GM10266 (cell line): ENCODE data around the gene SH3D19.
"Not testable (repeated sequence)": the region's sequence is repeated elsewhere in the genome, so short reads cannot be mapped to it uniquely, and the experiment has no call there.

Experiments
- DNase-seq: peaks from one replicate; pipeline ENCODE4 v3.0.0; 2012; ENCODE audit errors: extremely low spot score
- TF ChIP-seq, protein P1 (sequence below): IDR thresholded peaks from 2 replicates; pipeline ENCODE4 v1.5.1; 2012; ENCODE audit warnings: mild to moderate bottlenecking, low read depth; ENCODE audit not compliant: control insufficient read depth, insufficient read depth; ENCODE audit errors: missing control alignments

The SH3D19 gene

DNA sequence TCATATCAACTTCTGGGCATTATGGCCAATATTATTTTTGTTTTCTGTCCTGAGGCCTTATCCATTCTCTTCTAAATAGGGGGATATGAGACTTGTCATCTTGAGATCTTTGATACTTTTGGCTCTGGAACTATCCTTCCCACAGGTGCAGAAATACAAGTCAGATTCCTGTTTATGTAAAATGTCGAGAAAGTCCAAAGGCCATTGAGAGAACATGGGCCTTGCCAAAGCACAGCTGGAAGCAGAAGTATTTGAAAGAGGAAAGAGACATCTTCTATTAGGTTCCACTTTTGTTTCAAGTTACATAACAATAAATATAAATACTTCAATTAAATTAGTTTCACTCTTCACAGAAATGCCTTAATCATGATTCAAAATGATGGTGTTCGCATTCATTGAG lies 69.3 kb downstream of the SH3D19 start:
- DNase-seq: no peak
- TF ChIP-seq, protein P1, sequence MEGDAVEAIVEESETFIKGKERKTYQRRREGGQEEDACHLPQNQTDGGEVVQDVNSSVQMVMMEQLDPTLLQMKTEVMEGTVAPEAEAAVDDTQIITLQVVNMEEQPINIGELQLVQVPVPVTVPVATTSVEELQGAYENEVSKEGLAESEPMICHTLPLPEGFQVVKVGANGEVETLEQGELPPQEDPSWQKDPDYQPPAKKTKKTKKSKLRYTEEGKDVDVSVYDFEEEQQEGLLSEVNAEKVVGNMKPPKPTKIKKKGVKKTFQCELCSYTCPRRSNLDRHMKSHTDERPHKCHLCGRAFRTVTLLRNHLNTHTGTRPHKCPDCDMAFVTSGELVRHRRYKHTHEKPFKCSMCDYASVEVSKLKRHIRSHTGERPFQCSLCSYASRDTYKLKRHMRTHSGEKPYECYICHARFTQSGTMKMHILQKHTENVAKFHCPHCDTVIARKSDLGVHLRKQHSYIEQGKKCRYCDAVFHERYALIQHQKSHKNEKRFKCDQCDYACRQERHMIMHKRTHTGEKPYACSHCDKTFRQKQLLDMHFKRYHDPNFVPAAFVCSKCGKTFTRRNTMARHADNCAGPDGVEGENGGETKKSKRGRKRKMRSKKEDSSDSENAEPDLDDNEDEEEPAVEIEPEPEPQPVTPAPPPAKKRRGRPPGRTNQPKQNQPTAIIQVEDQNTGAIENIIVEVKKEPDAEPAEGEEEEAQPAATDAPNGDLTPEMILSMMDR: no peak

DNA sequence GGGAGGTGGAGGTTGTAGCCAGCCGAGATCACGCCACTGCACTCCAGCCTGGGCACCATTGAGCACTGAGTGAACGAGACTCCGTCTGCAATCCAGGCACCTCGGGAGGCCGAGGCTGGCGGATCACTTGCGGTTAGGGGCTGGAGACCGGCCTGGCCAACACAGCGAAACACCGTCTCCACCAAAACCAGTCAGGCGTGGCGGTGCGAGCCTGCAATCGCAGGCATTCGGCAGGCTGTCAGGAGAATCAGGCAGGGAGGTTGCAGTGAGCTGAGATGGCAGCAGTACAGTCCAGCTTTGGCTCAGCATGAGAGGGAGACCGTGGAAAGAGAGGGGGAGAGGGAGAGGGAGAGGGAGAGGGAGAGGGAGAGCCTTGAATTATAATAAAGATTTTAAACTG lies 69.7 kb downstream of the SH3D19 start:
- DNase-seq: not testable (repeated sequence)

DNA sequence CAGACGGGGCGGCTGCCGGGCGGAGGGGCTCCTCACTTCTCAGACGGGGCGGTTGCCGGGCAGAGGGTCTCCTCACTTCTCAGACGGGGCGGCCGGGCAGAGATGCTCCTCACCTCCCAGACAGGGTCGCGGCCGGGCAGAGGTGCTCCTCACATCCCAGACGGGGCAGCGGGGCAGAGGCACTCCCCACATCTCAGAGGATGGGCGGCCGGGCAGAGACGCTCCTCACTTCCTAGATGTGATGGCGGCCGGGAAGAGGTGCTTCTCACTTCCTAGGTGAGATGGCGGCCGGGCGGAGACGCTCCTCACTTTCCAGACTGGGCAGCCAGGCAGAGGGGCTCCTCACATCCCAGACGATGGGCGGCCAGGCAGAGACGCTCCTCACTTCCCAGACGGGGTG lies 70.2 kb downstream of the SH3D19 start:
- DNase-seq: not testable (repeated sequence)

DNA sequence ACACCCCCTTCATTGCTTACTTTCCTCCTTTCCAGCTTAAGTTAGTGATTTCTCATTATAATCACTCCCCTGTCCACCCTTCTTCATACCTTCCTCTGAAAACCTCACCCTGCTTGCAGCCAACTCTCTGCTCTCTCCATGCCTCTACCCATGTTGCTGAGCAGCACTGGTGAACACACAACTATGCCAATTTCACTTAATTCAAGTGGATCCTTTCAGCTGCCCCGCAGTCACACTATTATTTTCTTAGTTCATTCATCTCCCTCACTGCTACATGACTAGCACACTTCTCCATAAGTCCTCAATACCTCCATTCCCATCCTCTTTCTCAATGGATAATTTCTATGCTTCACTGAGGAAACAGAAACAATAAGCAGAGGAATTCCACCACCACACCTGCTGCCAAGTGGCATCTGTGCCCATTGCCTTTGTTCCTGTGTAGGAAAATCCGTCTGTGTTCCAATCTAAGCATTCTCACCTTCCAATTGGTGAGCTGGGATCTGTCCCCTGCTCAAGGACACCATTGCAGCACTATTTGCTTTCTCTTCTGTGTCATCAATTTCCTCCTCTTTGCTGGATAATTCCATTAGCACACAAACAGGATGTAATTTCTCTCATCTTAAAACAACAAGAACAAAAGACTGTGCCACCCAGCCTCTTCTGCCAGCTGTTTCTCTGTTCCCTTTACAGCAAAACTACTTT lies 73.7 kb downstream of the SH3D19 start:
- TF ChIP-seq, protein P1: no peak

DNA sequence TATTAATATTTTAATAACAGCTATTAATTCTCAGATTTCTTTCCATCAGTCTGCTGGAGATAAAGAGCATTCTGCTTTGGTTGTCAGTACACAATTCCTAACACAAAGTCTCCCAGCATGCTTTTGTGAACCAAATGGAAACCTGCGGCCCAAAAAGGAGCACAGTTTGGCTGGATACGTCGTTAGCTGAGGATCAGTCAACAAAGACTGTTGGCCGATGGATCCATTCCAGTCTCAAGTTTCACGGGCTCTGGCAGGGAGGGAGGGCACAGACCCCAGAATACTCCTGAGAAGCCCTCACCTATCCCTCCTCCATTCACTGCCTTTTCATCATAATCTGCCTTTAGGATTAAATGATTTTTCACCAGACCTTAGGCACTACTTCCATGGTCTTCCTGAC lies 74.7 kb downstream of the SH3D19 start:
- TF ChIP-seq, protein P1: no peak
- DNase-seq: no peak

More for the DNA sequence above, 73.7 kb downstream of the SH3D19 start:
- DNase-seq: no peak

DNA sequence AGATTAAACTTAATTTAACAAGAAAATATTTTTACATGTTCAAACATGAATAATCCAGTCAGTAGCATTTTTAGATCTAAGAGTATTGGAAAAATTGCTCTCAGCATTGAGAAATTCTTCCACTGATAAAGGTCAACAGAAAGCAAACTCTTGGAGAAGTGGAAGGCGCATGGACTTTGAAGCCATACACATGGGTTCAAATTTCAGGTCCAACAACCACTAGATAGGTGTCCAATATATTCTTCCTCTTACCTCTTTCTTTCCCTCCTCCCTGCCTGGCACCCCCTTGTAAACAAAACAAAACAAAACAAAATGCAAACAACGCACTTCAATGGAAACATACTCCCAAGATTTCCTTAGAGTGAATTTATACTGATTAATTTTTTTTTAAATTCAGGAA lies 76.9 kb downstream of the SH3D19 start:
- TF ChIP-seq, protein P1: no peak
- no peak for DNase-seq

DNA sequence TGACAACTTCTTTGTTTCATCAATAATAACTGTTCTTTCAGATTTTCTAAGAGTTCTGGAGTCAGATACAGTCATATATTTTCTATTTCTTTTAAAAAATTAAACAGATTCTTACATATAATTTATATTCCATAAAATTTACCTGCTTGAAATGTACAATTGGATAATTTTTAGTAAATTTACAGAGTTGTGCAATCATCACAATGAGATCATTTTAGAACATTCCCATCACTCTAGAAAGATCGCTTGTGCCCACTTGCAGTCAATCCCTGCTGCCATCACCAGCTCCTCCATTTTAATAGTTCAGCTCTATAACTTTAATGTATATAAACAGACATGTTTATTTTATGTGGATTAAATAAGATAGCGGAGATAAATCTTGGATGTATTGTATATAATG lies 78.0 kb downstream of the SH3D19 start:
- DNase-seq: no peak
- TF ChIP-seq, protein P1: no peak

DNA sequence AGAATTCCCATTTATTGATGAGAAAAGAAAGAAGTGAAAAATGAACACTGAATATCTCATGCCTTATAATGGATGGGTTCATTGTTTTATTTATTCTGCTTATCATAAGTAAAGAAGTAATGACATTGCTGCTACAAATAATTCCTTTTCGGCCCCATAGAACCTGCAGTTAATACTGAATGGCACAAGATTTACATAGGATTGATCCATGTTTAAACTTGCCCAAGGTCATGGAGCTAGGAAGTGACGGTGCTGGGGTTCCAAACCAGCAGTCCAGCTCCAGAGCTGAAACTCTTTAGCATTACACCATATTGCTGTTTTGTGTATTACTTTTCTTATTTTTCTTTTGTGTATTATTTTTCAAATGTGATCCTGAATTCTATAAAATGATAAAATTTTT lies 78.7 kb downstream of the SH3D19 start:
- TF ChIP-seq, protein P1: no peak
- no peak for DNase-seq
